NCI-H460 (cell line): ENCODE measurements around the gene ITM2C. TPM values are rescaled to one million over a fixed set of nuclear protein-coding genes. Genes with fewer than 3 reads are reported as not detected.

ENCODE experiments used
- DNase-seq: peaks from one replicate; pipeline ENCODE4 v3.0.0-alpha.2; 2016; ENCODE audit warnings: low read depth; ENCODE audit errors: extremely low read depth
- total RNA-seq: library from RNA; depleted of rRNA; stranded (reverse); fragments of >200 nt; shearing (Covaris generic); gene quantifications from 2 replicates; pipeline ENCODE4 v1.2.3, GENCODE V29; 2014

ITM2C gene
- total RNA-seq, 1 experiment from 2014 or later, result 38.1 TPM

DNA sequence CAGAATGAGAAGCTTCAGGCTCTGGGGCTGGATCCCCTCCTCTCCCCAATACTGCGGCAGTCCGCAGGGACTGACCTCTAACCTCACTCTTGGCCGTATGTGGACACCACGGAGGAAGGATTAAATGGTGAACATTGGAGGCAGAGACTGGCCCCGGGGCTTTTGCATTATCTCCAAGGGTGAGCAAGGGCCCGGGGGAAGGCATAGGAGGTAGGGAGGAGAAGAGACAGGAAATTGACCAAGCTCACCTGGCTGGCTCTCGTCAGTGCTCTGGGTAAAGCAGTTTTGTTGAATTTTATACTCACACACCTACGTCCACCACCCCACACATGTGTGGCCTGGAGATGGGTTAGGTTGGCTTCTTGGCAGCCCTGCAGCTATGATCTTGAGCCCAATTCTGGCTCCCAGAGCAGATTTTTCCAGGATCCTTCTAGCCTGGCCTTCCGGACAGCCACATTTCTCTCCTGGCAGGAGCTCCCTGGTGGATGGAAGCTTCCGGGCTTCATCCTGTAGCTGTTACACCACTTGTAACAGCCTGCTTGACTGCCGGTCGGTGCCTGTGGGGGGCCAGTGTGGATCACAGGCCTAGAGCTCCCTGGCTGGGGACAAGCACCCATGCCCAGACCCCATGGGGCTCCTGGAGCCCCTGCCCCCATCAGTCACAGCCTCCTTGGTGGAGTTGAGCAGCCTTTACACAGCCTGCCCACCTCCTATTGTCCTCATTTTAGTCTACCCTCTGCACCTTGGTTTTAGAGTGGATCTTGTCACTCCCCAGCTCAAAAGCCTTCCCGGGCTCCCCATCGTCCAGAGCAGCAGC, 7.6 kb downstream of the ITM2C start:
- no peak for DNase-seq

DNA sequence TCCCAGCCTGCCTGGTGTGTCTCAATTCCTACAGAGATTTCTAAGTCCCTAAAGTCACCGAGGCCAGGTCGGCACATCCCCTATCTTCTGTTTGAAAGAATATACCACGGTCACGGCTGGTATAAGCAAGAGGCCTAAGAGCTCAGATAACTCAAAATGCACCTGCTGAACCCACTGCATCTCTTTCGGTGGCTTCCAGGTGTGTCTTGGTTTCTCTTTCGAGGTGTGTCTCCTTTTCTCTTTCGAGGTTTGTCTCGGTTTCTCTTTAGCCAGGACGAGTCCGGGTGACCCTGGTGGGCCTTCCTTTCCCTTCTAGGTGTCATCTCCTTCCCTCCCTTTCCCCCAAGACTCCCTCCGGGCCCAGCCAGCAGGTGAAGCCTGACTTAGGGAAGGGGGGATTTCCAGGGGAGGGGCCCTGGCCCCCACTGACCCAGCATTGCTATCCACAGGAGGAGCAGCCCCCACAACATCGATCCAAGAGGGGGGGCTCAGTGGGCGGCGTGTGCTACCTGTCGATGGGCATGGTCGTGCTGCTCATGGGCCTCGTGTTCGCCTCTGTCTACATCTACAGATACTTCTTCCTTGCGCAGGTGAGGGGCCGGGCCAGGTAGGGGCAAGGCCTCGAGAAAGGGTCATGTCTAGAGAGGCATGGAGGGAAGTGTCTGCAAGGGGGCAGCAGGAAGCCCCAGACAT, 8.4 kb downstream of the ITM2C start:
- no peak for DNase-seq

DNA sequence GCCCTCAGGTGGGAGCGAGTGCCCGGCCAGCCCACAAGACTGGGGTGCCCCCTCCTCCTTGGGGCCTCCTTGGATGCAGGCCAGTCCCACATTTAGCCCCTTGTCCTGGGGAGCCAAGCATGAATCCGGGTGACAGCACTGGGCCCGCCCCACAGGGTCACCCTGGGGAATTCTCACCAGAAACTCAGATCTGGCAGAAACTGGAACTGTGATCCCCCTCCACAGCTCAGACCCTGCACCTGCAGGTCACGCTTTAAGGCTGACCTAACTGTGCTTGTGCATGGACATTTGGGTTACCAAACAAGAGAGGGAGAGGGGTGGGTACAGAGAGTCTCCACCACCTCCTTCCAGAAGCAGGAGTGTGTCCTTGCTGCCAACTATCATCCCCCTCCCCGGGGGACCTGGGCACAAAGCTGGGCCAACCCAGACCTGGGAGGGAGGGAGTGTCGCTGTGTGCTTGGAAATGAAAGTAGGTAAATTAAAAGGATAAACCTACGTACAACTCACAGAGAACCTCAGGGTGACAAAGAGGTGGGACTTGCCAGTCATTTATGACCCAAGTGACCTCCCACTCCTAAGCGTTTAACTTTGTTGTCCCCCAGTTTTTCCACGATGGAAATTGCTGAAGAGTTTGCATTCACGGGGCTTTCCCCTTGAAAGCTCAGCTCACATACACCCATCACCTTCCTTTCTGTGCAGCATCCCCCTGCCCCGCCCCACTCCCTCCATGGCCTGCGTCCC, 9.1 kb downstream of the ITM2C start:
- no peak for DNase-seq

DNA sequence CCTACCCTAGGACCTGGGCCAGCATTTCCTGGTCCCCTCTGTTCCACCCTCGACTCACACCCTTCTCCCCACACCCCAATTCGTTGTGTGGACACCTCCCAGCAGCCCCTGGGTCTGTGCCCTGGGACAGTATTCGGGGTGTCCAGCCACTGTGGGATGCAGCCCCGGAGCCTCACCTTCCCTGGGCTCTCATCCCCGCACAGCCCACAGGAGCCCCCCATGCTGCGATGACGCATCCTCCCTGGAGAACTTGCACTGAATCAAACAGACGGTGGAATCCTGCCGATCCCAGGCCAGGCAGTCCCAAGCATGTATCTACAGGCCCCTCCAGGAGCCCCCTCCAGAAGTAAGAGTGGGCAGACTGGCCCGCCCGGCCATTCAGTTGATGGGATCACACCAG, 9.7 kb downstream of the ITM2C start:
- no peak for DNase-seq

DNA sequence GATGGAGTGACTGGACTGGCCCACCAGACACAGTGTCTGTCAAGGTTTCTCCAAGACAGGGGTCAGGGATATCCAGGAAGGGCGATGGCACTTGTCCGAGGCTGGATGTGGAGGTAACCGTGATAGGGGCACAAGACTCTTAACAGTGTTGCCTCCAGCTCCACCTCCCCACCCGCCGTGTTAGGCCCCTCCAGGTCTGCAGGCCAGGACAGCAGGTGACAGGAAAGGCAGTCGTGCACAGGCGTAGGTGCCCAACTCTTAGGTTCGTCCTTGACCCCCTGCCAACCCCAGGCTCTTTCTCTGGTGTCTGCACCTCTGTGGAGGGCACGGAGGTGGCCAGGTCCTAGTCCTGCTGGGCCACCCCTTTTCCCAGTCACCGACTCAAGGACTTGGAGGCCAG, 10.1 kb downstream of the ITM2C start:
- no peak for DNase-seq

DNA sequence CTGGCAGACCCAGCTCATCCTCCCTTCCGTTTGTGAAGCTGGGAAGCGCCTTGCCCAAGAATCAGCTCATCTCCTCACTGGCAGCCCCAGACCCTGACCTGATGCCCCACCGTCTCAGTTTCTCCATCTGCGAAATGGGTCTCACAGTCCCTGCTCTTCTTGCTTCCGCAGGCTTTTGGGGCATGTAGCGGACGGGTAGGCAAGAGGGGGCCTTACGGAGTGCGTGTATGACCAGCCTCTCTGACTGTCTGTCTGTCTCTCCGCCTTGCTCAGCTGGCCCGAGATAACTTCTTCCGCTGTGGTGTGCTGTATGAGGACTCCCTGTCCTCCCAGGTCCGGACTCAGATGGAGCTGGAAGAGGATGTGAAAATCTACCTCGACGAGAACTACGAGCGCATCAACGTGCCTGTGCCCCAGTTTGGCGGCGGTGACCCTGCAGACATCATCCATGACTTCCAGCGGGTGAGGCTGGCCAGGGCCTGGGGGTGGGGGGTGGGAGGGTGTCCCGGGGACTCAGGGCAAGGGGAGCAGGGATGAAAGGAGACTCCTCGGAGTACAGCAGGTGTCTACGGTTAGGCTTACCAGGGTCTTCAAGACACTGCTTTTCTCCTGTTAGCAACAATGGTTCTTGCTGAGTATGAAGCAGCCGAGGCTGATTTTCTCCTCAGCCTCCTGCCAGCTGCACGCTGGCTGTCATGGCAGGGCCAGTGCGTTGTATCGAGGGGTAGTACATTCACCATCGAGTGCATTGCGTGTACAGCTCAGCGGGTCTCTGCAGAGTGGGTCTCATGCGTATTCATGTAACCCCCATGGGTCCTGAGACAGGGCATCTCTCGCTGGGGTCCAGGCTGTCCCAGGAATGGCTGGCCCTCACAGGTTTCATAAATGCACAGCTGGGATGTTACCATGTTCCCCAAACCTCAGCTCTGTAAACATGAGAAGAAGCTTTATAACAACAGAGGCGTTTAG, 10.9 kb downstream of the ITM2C start:
- no peak for DNase-seq

DNA sequence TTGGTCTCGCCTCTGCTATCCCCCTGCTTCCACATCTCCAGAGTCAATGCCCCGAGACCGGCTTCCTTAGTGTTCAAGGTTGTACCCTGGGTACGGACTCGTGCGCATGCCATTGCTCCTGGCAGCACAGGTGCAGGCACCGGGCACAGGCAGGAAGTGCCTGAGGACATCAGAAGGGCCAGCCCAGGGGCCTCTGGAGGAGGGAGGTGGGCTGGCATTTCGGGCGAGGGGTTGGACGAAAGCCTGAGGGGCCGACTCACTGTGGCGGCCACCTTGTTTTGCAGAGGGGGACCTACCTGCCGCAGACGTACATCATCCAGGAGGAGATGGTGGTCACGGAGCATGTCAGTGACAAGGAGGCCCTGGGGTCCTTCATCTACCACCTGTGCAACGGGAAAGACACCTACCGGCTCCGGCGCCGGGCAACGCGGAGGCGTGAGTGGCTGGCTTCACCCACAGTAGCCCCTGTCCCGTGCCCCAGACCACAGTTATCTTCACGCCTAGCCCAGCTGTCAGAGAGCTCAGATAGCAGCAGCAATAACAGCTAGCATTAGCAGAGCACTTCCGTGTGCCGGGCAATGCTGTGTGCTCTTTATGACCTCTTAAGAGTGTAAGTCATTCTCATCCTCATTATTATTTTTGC, 12.5 kb downstream of the ITM2C start:
- DNase-seq, result no peak

DNA sequence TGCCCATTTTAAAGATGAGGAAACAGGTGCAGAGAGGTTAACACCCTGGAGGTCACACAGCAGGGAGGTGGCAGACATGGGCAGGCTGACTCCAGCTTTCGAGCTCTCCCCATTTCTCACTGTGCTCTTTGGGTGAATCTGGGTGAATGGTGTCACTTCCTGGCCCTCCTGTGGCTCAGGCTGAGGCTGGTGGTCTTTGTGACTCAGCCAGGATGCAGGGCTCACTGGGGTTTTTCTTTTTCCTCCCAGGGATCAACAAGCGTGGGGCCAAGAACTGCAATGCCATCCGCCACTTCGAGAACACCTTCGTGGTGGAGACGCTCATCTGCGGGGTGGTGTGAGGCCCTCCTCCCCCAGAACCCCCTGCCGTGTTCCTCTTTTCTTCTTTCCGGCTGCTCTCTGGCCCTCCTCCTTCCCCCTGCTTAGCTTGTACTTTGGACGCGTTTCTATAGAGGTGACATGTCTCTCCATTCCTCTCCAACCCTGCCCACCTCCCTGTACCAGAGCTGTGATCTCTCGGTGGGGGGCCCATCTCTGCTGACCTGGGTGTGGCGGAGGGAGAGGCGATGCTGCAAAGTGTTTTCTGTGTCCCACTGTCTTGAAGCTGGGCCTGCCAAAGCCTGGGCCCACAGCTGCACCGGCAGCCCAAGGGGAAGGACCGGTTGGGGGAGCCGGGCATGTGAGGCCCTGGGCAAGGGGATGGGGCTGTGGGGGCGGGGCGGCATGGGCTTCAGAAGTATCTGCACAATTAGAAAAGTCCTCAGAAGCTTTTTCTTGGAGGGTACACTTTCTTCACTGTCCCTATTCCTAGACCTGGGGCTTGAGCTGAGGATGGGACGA, 13.2 kb downstream of the ITM2C start:
- DNase-seq, result no peak

DNA sequence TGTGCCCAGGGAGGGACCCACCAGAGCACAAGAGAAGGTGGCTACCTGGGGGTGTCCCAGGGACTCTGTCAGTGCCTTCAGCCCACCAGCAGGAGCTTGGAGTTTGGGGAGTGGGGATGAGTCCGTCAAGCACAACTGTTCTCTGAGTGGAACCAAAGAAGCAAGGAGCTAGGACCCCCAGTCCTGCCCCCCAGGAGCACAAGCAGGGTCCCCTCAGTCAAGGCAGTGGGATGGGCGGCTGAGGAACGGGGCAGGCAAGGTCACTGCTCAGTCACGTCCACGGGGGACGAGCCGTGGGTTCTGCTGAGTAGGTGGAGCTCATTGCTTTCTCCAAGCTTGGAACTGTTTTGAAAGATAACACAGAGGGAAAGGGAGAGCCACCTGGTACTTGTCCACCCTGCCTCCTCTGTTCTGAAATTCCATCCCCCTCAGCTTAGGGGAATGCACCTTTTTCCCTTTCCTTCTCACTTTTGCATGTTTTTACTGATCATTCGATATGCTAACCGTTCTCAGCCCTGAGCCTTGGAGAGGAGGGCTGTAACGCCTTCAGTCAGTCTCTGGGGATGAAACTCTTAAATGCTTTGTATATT, 14.0 kb downstream of the ITM2C start:
- no peak for DNase-seq

DNA sequence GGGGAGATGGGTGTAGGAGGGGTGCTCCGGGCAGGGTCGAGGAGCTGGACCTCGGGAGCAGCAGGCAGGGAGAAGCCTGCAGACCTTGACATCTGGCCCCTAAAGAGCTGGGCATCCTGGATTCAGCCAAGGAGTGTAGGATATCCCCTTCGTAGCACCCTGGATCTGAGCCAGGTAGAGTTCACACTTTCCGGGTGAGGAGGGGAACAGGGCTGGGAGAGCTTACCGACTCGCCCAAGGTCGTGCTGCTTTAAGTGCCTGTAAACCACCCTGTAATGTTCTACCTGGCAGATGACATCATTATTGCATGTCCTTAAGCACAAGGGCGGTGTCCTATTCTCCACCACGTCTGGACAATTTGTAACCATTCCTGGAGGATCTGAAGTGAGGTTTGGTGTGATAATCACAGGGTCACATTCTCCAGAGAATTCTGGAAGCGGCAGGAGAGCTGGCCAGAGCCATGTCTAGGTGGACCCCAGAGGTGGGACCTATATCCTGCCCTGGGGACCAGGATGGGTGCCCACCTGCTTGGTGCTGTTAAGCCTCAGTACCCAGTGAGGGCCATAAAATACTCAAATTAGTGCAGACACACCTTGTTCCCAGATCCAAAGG, 14.6 kb downstream of the ITM2C start:
- DNase-seq, result no peak

DNA sequence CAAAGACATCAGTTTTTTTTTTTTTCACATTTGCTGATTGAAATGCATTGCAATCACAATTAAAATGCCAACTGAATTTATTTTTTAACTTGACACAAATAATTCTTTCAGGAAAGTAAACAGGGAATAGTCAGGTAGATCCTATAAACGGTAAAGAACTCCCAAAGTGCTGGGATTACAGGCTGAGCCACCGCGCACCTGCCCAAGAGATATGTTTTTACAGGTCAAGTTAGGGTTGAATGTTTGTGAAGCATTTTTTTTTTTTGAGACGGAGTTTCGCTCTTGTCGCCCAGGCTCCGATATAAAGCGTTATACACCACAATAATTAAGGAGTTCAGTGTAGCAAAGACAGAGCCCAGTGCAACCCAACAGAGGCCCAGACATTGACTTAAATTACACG, 15.1 kb downstream of the ITM2C start:
- DNase-seq, result no peak

DNA sequence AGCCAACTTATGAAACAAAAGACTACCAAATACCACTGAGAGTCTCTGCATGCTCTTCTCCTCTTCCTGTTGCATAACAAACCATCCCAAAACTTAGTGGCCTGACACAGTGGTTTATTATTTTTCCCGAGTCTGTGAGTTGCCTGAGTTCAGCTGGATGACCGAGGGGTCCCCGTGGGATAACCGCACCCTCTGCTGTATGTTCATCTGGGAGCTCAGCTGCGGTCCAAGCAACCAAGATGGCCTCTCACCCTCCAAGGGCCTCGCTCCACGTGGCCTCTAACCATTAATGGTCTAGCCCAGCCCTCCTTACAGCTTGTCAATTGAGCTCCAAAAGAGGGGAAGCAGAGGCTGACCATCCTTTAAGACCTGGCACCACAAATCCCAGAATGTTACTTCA, 17.1 kb downstream of the ITM2C start:
- no peak for DNase-seq

DNA sequence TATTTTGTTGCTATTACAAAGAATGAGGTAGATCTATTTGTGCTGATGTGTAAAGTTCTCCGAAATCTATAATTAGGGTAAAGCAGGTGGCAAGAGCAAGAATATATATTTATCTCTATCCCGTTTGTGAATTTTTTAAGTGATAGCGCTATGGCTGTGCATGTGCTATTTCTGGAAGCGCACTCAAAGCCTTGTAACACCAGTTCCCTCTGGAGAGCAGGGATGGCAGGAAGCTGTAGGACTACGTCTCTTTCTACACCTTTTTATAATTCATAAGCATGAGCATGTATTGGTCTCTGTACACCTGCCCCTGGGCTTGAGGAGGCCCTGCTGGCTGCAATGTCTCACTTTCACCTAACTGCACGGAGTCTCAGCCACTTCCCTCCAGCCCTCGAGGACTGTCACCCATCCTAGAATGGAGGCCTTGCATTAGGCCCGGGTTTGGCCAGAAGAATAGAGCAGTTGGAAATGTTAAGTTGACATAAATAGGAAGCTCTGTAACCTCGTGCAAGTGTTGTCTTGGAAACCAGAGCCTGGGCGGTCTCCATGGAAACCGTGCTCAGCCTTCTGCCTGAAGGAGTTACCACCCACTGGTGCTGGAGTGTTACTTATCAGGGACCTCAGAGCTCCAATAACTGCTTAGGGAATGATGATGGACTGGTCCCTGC, 20.9 kb downstream of the ITM2C start:
- DNase-seq, result no peak

DNA sequence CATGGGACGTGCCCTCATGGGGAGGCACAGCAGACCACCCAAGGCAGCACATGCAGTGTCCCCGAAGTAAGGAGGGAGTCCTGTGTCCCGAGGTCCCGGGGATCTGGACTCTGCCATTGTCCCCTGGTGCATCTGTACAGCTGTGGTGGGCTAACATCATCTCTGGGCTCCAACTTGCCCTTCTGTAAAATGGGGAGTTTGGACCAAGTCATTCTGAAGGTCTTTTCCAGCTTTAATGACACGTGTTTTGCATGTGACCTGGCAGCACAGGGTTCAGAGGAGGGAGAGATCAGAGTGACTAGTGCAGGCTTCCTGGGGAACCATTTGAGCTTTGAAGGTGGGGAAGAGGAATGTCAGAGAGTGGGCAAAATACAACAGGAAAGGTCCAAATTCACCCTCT, 21.5 kb downstream of the ITM2C start:
- DNase-seq, result no peak

DNA sequence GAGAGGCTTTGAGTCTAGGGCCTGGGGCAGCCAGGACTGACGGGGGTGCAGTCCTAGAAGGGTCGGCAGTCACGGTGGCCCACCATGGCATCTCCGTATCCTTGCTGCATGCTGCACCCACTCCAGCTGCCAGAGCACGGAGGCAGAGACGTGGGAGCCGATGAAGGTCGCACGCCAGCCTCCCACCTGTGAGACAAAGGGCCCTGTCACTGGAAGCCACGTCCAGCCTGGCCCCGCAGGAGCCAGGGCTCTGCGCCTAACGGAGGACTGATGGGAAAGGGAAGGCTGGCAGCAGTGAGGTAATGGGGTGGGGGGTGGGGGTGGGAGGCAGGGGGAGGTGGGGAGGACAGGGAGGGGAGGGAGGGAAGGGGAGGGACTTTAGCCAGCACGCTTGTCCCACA, 21.9 kb downstream of the ITM2C start:
- no peak for DNase-seq

DNA sequence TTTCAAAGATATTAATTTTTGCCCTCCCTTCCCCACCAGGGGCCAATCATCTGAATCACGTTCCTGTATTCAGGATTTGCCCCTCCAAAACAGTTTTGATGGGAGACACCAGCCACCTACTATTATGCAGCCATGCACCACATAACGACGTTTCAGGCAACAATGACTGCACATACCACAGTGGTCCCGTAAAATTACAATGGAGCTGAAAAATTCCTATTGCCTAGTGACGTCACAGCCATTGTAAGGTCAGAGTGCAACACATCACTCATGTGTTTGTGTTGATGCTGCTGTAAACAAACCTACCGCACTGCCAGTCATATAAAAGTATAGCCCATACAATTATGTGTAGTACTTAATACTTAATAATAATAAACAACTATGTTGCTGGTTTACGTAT, 22.6 kb downstream of the ITM2C start:
- DNase-seq, result no peak

DNA sequence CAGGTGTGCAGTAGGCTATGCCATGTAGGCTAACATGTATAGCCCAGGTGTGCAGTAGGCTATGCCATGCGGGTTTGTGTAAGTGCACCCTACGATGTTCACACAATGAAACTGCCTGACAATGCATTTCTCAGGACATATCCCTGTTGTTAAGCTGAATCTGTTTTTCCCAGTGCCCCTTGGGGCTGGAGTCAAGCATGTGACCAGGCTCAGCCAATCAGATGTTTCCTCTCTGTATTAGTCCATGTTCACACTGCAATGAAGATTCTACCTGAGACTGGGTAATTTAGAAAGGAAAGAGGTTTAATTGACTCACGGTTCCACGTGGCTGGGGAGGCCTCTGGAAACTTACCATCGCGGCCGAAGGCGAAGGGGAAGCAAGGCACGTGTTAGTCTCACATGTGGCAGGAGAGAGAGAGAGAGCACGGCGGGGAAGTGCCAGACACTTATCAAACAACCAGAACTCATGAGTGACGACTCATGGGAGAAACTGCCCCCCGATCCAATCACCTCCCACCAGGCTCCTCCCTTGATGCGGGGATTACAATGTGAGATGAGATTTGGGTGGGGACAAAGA, 24.2 kb downstream of the ITM2C start:
- DNase-seq, result no peak
